GM18498 (cell line): ENCODE measurements around the gene ANKRD55.
A peak's percentile ranks its signal among the peaks of the same experiment; 100 is the strongest.
"Not testable (repeated sequence)": the region's sequence is repeated elsewhere in the genome, so short reads cannot be mapped to it uniquely, and the experiment has no call there.

Experiments used
- ATAC-seq: cut with Tn5 transposase; IDR thresholded peaks from one replicate; pipeline ENCODE4 v1.9.1; 2021; ENCODE audit warnings: mild to moderate bottlenecking, moderate library complexity; ENCODE audit not compliant: unreplicated experiment

Gene ANKRD55

GRCh38 chr5:56233230-56233629 lies at the start of gene ANKRD55:
Gene ANKRD55 (minus strand): TSS chr5:56233330. CDS start chr5:56232913, 417 bp downstream.
- ATAC-seq: no peak

GRCh38 chr5:56282216-56282615 lies 49.1 kb upstream of the ANKRD55 start:
- ATAC-seq: no peak

DNA sequence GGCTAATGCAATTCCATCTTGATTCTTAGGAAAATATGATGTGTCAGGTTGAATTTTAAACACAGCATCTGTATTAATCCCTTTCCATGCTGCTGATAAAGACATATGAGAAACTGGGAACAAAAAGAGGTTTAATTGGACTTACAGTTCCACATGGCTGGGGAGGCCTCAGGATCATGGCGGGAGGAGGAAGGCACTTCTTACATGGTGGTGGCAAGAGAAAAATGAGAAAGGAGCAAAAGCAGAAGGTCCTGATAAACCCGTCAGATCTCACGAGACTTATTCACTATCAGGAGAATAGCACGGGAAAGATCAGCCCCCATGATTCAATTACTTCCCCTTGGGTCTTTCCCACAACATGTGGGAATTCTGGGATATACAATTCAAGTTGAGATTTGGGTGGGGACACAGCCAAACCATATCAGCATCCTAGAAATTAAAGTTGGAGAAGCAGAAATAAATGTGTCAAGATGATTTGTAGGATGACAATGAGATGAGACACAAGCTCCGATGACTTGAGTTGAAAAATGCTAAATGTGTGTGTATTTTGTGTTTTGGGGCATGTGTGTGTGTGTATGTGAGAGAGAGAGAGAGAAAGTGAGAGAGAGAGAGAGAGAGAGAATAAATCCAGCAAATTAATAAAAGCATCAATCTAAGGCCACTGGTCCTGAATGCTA lies 48.5 kb upstream of the ANKRD55 start:
- no peak for ATAC-seq

- no peak for ATAC-seq
Observed at GRCh38 chr5:56279979-56280378, 46.8 kb upstream of the ANKRD55 start.

- ATAC-seq: no peak
Observed at GRCh38 chr5:56279291-56279690, 46.2 kb upstream of the ANKRD55 start.

DNA sequence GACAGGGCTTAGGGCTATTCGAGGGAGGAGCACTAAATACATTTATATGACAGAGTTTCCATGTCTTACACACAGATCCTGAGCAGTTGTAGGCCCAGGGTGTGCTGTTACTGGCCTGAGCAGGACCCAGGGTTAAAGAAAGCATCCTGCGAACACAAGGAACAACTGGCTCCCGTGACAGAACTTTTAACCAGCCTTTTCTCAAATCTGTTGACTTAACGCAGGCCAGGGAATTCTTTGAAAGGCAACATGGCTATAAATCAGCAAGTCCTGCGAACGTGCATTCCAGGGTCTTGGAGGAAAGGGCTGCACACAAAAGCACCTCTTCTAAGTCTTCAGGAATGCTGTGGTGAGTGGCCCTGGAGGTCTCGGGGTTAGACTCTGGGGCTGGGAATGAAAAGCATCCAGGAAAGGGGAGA lies 45.2 kb upstream of the ANKRD55 start:
- no peak for ATAC-seq

DNA sequence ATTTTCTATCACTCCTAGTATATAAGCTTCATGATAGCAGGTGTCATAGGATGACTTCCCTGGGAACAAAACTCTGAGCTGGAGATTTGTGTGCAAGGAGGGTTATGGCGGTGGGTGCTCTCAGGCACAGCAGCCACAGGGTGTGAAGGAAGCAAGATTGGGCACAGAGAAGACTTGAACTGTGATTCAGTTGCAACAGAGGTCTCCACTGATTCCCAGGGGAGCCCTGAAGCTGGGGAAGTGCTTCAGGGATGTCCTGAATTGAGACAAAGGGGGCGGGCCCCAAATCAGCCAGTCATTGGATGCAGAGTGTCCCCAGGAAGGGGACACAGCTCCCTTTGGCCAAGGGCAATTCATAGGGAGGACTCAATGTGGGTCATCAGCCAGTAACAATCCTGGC lies 44.4 kb upstream of the ANKRD55 start:
- no peak for ATAC-seq

DNA sequence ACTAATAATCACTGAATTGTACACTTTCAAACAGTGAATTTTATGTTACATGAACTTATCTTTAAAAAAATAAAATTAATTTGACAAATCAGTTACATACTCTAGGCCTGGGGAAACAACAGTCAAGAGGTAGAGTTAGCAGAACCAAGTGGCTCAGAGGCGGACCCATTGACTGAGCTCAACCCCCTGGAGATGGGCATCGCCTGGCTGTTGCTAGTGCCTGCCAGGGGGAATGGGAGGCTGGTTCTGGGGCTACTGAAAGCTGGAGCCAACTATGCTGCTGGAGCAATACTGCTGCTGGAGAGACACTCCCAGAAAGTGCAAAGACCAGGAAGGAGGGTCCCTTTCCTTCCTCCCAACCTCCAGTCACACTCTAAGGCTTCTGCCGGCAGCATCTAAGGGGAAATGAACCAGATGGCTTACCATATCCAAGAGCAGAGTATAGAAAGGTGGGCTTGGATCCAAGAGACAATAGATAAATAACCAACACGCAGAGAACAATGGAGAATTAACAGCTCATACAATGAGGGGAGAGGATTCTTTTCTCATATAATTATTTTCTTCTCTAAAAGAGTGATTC lies 40.3 kb upstream of the ANKRD55 start:
- no peak for ATAC-seq

- no peak for ATAC-seq
Observed at GRCh38 chr5:56272765-56273164, 39.6 kb upstream of the ANKRD55 start.

GRCh38 chr5:56270568-56271392 lies 37.6 kb upstream of the ANKRD55 start:
- peak; percentile 92 for ATAC-seq

- ATAC-seq: peak; percentile 3
Observed at GRCh38 chr5:56270058-56270457, 36.9 kb upstream of the ANKRD55 start.

- ATAC-seq: peak; percentile 59
Observed at GRCh38 chr5:56269216-56269927, 36.2 kb upstream of the ANKRD55 start.

DNA sequence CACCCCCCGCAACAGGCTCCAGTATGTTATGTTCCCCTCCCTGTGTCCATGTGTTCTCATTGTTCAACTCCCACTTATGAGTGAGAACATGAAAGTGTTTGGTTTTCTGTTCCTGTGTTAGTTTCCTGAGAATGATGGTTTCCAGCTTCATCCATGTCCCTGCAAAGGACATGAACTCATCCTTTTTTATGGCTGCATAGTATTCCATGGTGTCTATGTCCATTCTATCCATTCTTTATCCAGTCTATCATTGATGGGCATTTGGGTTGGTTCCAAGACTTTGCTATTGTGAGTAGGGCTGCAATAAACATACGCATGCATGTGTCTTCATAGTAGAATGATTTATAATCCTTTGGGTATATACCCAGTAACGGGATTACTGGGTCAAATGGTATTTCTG lies 35.6 kb upstream of the ANKRD55 start:
- ATAC-seq: not testable (repeated sequence)

DNA sequence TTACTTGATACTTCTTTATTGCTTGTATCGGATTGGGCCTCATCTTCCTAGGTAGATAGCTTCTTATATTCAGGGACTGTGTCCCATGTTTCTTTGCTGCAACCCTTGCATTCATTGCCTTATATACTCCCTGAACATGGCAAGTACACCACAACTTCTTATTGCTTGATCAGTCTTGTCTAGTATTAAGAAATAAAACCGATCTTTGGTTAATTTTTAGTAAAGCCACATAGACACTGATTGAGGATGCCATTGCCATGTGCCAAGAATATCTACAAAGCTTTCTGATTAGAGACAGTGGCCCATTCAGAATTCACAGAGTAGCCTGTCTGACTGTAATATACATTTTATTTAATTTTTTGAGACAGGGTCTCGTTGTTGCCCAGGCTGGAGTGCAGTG lies 34.7 kb upstream of the ANKRD55 start:
- no peak for ATAC-seq

GRCh38 chr5:56264417-56265025 lies 31.4 kb upstream of the ANKRD55 start:
- no peak for ATAC-seq

DNA sequence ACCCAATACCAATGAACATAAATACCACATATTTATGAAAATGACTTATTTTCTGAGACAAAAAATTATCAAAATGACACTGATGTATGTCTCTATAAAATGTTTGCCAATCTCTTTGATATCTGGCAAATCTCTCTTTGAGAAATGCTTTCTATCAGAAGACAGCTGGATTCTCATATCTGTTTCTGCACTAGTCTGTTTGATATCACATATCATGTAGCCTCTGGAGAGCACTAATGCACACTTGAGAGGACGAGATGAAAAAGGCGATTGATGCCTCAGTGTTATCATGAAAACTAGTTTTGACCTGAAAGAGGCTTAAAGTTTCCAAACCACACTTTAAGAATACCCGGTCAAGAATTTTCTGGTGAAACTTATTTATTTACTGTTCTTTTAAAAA lies 29.1 kb upstream of the ANKRD55 start:
- ATAC-seq: no peak

DNA sequence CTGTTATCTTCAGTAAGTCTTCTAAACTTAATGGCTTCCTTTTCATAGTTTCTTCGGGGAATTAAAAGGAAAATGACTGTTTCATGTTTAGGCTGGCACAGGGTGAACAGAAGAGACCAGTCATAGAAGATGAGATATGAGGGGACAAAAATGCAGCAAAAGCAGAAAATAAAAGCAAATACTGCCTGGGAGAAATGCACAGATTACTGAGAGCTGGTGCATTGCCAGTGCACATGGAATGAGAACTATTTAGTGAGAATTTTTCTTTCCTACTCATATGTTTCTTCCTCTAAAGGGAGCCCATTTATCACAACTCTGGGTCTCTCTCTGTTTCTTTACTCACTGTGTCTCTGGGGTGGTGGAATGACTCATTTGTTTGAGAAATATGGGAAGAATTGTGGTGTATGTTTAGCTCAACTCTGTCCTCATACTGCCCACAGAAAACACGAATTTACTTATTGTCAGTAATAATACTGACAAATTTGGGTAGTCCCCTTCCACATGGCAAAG lies 25.9 kb upstream of the ANKRD55 start:
- ATAC-seq: peak; percentile 63

- ATAC-seq: not testable (repeated sequence)
Observed at GRCh38 chr5:56257763-56258529, 24.8 kb upstream of the ANKRD55 start.

- no peak for ATAC-seq
Observed at GRCh38 chr5:56257010-56257409, 23.9 kb upstream of the ANKRD55 start.

DNA sequence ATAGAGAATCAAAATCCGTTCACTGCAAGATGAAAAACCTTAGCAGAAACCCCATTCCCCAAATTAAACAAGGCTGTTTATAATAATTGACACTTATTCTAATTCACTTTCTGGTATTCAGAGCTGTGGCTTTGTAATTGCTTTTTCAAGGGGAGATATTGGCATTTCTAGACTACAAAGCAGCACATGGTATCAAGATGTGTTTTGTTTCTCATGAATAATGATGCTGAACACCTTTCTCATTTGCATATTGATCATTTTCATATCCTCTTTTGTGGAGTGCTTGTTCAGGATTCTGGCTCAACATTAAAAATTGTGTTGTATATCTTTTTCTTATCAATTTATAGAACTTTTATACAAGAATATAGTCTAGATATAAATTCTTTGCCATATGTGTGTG lies 22.4 kb upstream of the ANKRD55 start:
- ATAC-seq: no peak
